ENCODE measurements around the gene ACSL1. TPM values are rescaled to one million over a fixed set of nuclear protein-coding genes. Genes with fewer than 3 reads are reported as not detected.

The ACSL1 gene
- polyA plus RNA-seq, 1 donor (not counting 4 experiments of a cell fraction or from before 2014, with no cell fraction given): 60.6 TPM

DNA sequence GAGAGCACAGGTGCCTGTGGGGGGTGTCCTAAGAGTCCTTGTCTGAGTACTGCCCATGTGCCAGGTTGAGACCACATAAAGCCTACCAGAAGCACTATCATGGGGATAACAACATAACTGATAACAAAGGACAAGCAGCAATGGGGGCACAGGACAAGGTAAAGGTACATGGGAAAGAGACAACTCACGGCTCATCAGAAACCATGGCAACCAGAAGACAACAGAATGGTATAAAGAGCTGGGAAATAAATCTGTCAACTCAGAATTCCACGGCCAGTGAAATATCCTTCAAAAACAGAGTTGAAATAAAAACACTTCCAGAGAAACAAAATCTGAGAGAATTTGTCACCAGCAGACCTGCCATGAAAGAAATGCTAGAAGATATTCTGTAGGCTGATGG, 111.9 kb downstream of the ACSL1 start:
- Histone ChIP-seq H3K4me2 (ENCODE audit: control insufficient read depth, extremely low read depth, insufficient read depth, low read depth, low read length) (no peak overlapping the region), H2AFZ (ENCODE audit: control insufficient read depth, low read length) (no peak overlapping the region), H3K9ac (ENCODE audit: control insufficient read depth, extremely low read depth, insufficient read depth, low read length) (no peak overlapping the region), H3K4me1 (ENCODE audit: control insufficient read depth, extremely low read depth, insufficient read depth, low read length) (no peaks in the 10 kb centered on the region), H3K36me3 (ENCODE audit: control insufficient read depth in 2 of 2, extremely low read depth in 1 of 2, insufficient read depth in 2 of 2, low read length in 2 of 2) (peaks cover 0 to 4% of the 10 kb centered on the region in 2 experiments), H3K79me2 (ENCODE audit: control insufficient read depth, insufficient read depth, low read length) (no peaks in the 10 kb centered on the region), H3K27ac (ENCODE audit: control insufficient read depth, insufficient read depth, low read length) (no peak overlapping the region), H3K4me3 (ENCODE audit: control insufficient read depth in 2 of 3, extremely low read depth in 1 of 3, insufficient read depth in 2 of 3, low read depth in 1 of 3, low read length in 3 of 3) (no peak overlapping the region), H3K9me1 (ENCODE audit: control insufficient read depth, extremely low read depth, insufficient read depth, low read length) (no peaks in the 10 kb centered on the region), H3K27me3 (ENCODE audit: control insufficient read depth, extremely low read depth, insufficient read depth, low read length) (no peaks in the 10 kb centered on the region), H4K20me1 (ENCODE audit: control insufficient read depth, extremely low read depth, insufficient read depth, low read length) (no peaks in the 10 kb centered on the region), H3K9me3 (ENCODE audit: control insufficient read depth, low read depth, low read length) (no peaks in the 10 kb centered on the region)
- dilution Hi-C loops (cut with MboI; ENCODE audit: extremely low pct_ligation_motif_present, low sequenced_read_pairs): no loop called here
- FAIRE-seq: no peak
- DNase-seq (ENCODE audit: low read depth, low spot score): no peak
- no peak for TF ChIP-seq EZH2 (IDR thresholded peaks at IDR 0.05; ENCODE audit: low read length)
- TF ChIP-seq, protein P1, sequence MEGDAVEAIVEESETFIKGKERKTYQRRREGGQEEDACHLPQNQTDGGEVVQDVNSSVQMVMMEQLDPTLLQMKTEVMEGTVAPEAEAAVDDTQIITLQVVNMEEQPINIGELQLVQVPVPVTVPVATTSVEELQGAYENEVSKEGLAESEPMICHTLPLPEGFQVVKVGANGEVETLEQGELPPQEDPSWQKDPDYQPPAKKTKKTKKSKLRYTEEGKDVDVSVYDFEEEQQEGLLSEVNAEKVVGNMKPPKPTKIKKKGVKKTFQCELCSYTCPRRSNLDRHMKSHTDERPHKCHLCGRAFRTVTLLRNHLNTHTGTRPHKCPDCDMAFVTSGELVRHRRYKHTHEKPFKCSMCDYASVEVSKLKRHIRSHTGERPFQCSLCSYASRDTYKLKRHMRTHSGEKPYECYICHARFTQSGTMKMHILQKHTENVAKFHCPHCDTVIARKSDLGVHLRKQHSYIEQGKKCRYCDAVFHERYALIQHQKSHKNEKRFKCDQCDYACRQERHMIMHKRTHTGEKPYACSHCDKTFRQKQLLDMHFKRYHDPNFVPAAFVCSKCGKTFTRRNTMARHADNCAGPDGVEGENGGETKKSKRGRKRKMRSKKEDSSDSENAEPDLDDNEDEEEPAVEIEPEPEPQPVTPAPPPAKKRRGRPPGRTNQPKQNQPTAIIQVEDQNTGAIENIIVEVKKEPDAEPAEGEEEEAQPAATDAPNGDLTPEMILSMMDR (optimal IDR thresholded peaks at IDR 0.05 in 1 of 3, IDR thresholded peaks at IDR 0.05 in 1 of 3, conservative IDR thresholded peaks at IDR 0.05 in 1 of 3; ENCODE audit: extremely low read depth in 1 of 3, insufficient read depth in 2 of 3, low read length in 3 of 3): no peak

DNA sequence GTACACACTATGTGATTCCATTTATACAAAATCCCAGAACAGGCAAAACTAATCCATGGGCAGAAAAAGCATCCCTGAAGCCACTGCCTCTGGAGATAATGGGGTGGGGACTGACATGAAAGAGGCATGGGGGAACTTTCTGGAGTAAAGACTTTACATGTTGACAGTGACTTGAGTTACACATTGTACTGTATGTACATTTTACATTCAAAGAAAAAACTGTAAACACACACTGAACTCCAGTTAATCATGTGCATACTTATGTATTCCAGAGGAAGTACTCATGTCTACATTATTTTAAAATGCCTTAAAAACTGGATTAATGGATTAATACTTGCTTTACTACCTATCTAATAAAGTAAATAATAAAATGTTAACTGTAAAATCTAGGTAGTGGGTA, 113.4 kb downstream of the ACSL1 start:
- H3K9me1 ChIP-seq (ENCODE audit: control insufficient read depth, extremely low read depth, insufficient read depth, low read length): no peaks in the 10 kb centered on the region
- no peak for DNase-seq (ENCODE audit: low read depth, low spot score)
- FAIRE-seq: no peak
- H4K20me1 ChIP-seq (ENCODE audit: control insufficient read depth, extremely low read depth, insufficient read depth, low read length): no peaks in the 10 kb centered on the region
- no peak for TF ChIP-seq EZH2 (IDR thresholded peaks at IDR 0.05; ENCODE audit: low read length)
- TF ChIP-seq, protein P1 (optimal IDR thresholded peaks at IDR 0.05 in 1 of 3, IDR thresholded peaks at IDR 0.05 in 1 of 3, conservative IDR thresholded peaks at IDR 0.05 in 1 of 3; ENCODE audit: extremely low read depth in 1 of 3, insufficient read depth in 2 of 3, low read length in 3 of 3): no peak
- H3K4me1 ChIP-seq (ENCODE audit: control insufficient read depth, extremely low read depth, insufficient read depth, low read length): no peaks in the 10 kb centered on the region
- H3K4me2 ChIP-seq (ENCODE audit: control insufficient read depth, extremely low read depth, insufficient read depth, low read depth, low read length): no peak overlapping the region
- no peak overlapping the region for H3K4me3 ChIP-seq (ENCODE audit: control insufficient read depth in 2 of 3, extremely low read depth in 1 of 3, insufficient read depth in 2 of 3, low read depth in 1 of 3, low read length in 3 of 3)
- no peak overlapping the region for H3K27ac ChIP-seq (ENCODE audit: control insufficient read depth, insufficient read depth, low read length)
- H2AFZ ChIP-seq (ENCODE audit: control insufficient read depth, low read length): no peak overlapping the region
- H3K9ac ChIP-seq (ENCODE audit: control insufficient read depth, extremely low read depth, insufficient read depth, low read length): no peak overlapping the region
- peaks cover 2 to 4% of the 10 kb centered on the region in 2 experiments for H3K36me3 ChIP-seq (ENCODE audit: control insufficient read depth in 2 of 2, extremely low read depth in 1 of 2, insufficient read depth in 2 of 2, low read length in 2 of 2)
- dilution Hi-C loops (cut with MboI; ENCODE audit: extremely low pct_ligation_motif_present, low sequenced_read_pairs): no loop called here
- no peaks in the 10 kb centered on the region for H3K79me2 ChIP-seq (ENCODE audit: control insufficient read depth, insufficient read depth, low read length)
- no peaks in the 10 kb centered on the region for H3K9me3 ChIP-seq (ENCODE audit: control insufficient read depth, low read depth, low read length)
- no peaks in the 10 kb centered on the region for H3K27me3 ChIP-seq (ENCODE audit: control insufficient read depth, extremely low read depth, insufficient read depth, low read length)

All from keratinocyte (primary cell).